GM06990 (cell line): ENCODE results near the gene ARHGAP45.

Experiments used
- DNase-seq: peaks from one replicate; pipeline ENCODE4 v3.0.0-alpha.2; 2011; ENCODE audit not compliant: insufficient read length; ENCODE audit errors: extremely low read depth
- H3K27me3 ChIP-seq: replicated peaks from 2 replicates; pipeline ENCODE4 v1.6.0; 2011; ENCODE audit warnings: low read length; ENCODE audit not compliant: control insufficient read depth, insufficient read depth
- H3K36me3 ChIP-seq: 2 replicates; pipeline ENCODE4 v1.5.1; 2011; ENCODE audit warnings: low read length; ENCODE audit not compliant: control insufficient read depth, insufficient read depth
- H3K4me3 ChIP-seq: replicated peaks from 2 replicates; pipeline ENCODE4 v1.5.1; 2011; ENCODE audit warnings: low read depth, mild to moderate bottlenecking, control low read depth, low read length
- CTCF ChIP-seq: IDR thresholded peaks from 2 replicates; pipeline ENCODE4 v1.5.1; 2011; ENCODE audit warnings: low read length, control low read depth, mild to moderate bottlenecking, inconsistent platforms; ENCODE audit not compliant: insufficient read depth, poor library complexity, severe bottlenecking

Gene ARHGAP45

GRCh38 chr19:1117654-1118053, 50.7 kb downstream of the ARHGAP45 start:
- DNase-seq, result no peak
- no peaks in the 10 kb centered on the region for H3K27me3 ChIP-seq
- no peak for TF ChIP-seq CTCF
- H3K36me3 ChIP-seq, result peaks cover 41% of the 10 kb centered on the region
- no peak overlapping the region for H3K4me3 ChIP-seq

GRCh38 chr19:1118999-1119398, 52.0 kb downstream of the ARHGAP45 start:
- H3K4me3 ChIP-seq, result no peak overlapping the region
- no peak for TF ChIP-seq CTCF
- H3K36me3 ChIP-seq, result peaks cover 47% of the 10 kb centered on the region
- no peaks in the 10 kb centered on the region for H3K27me3 ChIP-seq
- no peak for DNase-seq

- peaks cover 51% of the 10 kb centered on the region for H3K36me3 ChIP-seq
- no peaks in the 10 kb centered on the region for H3K27me3 ChIP-seq
- TF ChIP-seq CTCF, result no peak
- H3K4me3 ChIP-seq, result no peak overlapping the region
- DNase-seq, result no peak
Observed at GRCh38 chr19:1119475-1120217, 52.7 kb downstream of the ARHGAP45 start.

GRCh38 chr19:1121395-1121794, 54.4 kb downstream of the ARHGAP45 start:
- TF ChIP-seq CTCF, result no peak
- no peak for DNase-seq
- peaks cover 50% of the 10 kb centered on the region for H3K36me3 ChIP-seq
- no peaks in the 10 kb centered on the region for H3K27me3 ChIP-seq
- no peak overlapping the region for H3K4me3 ChIP-seq

GRCh38 chr19:1122021-1122971, 55.3 kb downstream of the ARHGAP45 start:
- H3K4me3 ChIP-seq, result no peak overlapping the region
- no peak for DNase-seq
- H3K36me3 ChIP-seq, result peaks cover 52% of the 10 kb centered on the region
- no peak for TF ChIP-seq CTCF
- H3K27me3 ChIP-seq, result no peaks in the 10 kb centered on the region
